DOHH2 (cell line): ENCODE measurements around the gene UMAD1.

ENCODE experiments used
- H3F3A ChIP-seq: fragments of 200-600 bp; sonication (generic), shearing (Covaris generic); 2 replicates; pipeline ENCODE4 v1.6.0; 2016; ENCODE audit warnings: antibody characterized with exemption, mild to moderate bottlenecking; ENCODE audit not compliant: control insufficient read depth, insufficient read depth
- H3K27ac ChIP-seq: fragments of 200-600 bp; sonication (generic); 2 replicates; pipeline ENCODE4 v1.5.1; 2014; ENCODE audit warnings: low read depth, mild to moderate bottlenecking, low read length, moderate library complexity
- H3K27me3 ChIP-seq: fragments of 200-600 bp; sonication (generic); 2 replicates; pipeline ENCODE4 v1.6.1; 2014; ENCODE audit warnings: mild to moderate bottlenecking, low read length, mixed read lengths; ENCODE audit not compliant: control insufficient read depth
- H3K36me3 ChIP-seq: fragments of 200-600 bp; sonication (generic); 2 replicates; pipeline ENCODE4 v1.6.1; 2014; ENCODE audit warnings: mild to moderate bottlenecking, low read length, moderate library complexity, mixed read lengths; ENCODE audit not compliant: control insufficient read depth
- H3K4me1 ChIP-seq: fragments of 200-600 bp; sonication (generic); 2 replicates; pipeline ENCODE4 v1.6.1; 2014; ENCODE audit warnings: mild to moderate bottlenecking, low read length, mixed read lengths; ENCODE audit not compliant: control insufficient read depth
- H3K4me2 ChIP-seq: fragments of 200-600 bp; sonication (generic); 2 replicates; pipeline ENCODE4 v1.6.0; 2014; ENCODE audit warnings: mild to moderate bottlenecking, low read length, moderate library complexity
- H3K4me3 ChIP-seq: fragments of 200-600 bp; sonication (generic); 2 replicates; pipeline ENCODE4 v1.5.1; 2014; ENCODE audit warnings: mild to moderate bottlenecking, low read length, mixed read lengths
- H3K79me2 ChIP-seq: fragments of 200-600 bp; sonication (generic); 2 replicates; pipeline ENCODE4 v1.6.1; 2014; ENCODE audit warnings: mild to moderate bottlenecking, low read length, mixed read lengths; ENCODE audit not compliant: control insufficient read depth
- H3K9me2 ChIP-seq: fragments of 200-600 bp; sonication (generic); replicated peaks from 2 replicates; pipeline ENCODE4 v1.6.1; 2014; ENCODE audit warnings: mild to moderate bottlenecking, low read length, mixed read lengths; ENCODE audit not compliant: control insufficient read depth
- H3K9me3 ChIP-seq: fragments of 200-600 bp; sonication (generic); 2 replicates; pipeline ENCODE4 v1.6.1; 2014; ENCODE audit warnings: antibody characterized with exemption, low read length, mixed read lengths; ENCODE audit not compliant: control insufficient read depth, insufficient read depth
- H4K20me1 ChIP-seq: fragments of 200-600 bp; sonication (generic); 2 replicates; pipeline ENCODE4 v1.6.0; 2014; ENCODE audit warnings: low read depth, mild to moderate bottlenecking, antibody characterized with exemption, low read length, moderate library complexity; ENCODE audit not compliant: control insufficient read depth, insufficient read depth
- CTCF ChIP-seq: fragments of 200-600 bp; sonication (generic); IDR thresholded peaks from one replicate; pipeline ENCODE4 v1.5.1; 2014; ENCODE audit warnings: antibody characterized with exemption, mild to moderate bottlenecking, low read depth, low read length; ENCODE audit not compliant: poor library complexity, severe bottlenecking
- EZH2phosphoT487 ChIP-seq: fragments of 200-600 bp; sonication (generic); IDR thresholded peaks from 2 replicates; pipeline ENCODE4 v1.6.1; 2017; ENCODE audit warnings: borderline replicate concordance, mild to moderate bottlenecking, antibody characterized with exemption, low read length, moderate library complexity, mixed read lengths

Gene UMAD1

GRCh38 chr7:7640221-7641128 is at the start of gene UMAD1:
Gene UMAD1 (plus strand): TSS chr7:7640752. CDS start chr7:7673372, 32,620 bp downstream.
- Histone ChIP-seq H3K4me2 (peak within 1 kb of the TSS; percentile 96), H3K4me3 (peak within 1 kb of the TSS; percentile 91), H3K79me2 (peaks cover 51% of the 10 kb centered on the region), H3K27me3 (no peaks in the 10 kb centered on the region), H3F3A (peaks cover 4% of the 10 kb centered on the region; the same call in 1 of the 2 replicates), H3K4me1 (peaks cover 28% of the 10 kb centered on the region), H3K9me2 (no peaks in the 10 kb centered on the region), H3K36me3 (peaks cover 42% of the 10 kb centered on the region), H4K20me1 (no peaks in the 10 kb centered on the region), H3K27ac (peak within 1 kb of the TSS; percentile 80), H3K9me3 (no peaks in the 10 kb centered on the region)
- TF ChIP-seq EZH2phosphoT487 (no peak), CTCF (no peak)

GRCh38 chr7:7595451-7595850 is 45.1 kb upstream of the UMAD1 start:
- Histone ChIP-seq H3K9me3 (no peaks in the 10 kb centered on the region), H3K9me2 (no peaks in the 10 kb centered on the region), H4K20me1 (no peaks in the 10 kb centered on the region), H3K36me3 (peaks cover 57% of the 10 kb centered on the region), H3F3A (no peaks in the 10 kb centered on the region), H3K4me1 (no peaks in the 10 kb centered on the region), H3K4me3 (no peak overlapping the region), H3K27me3 (no peaks in the 10 kb centered on the region), H3K4me2 (no peak overlapping the region), H3K79me2 (no peaks in the 10 kb centered on the region), H3K27ac (no peak overlapping the region)
- TF ChIP-seq EZH2phosphoT487 (no peak), CTCF (peak; percentile 58)

GRCh38 chr7:7596176-7596575 is 44.4 kb upstream of the UMAD1 start:
- Histone ChIP-seq H3K4me3 (no peak overlapping the region), H3F3A (no peaks in the 10 kb centered on the region), H3K36me3 (peaks cover 57% of the 10 kb centered on the region), H3K9me2 (no peaks in the 10 kb centered on the region), H3K27me3 (no peaks in the 10 kb centered on the region), H3K4me2 (no peak overlapping the region), H3K27ac (no peak overlapping the region), H3K4me1 (no peaks in the 10 kb centered on the region), H3K9me3 (no peaks in the 10 kb centered on the region), H4K20me1 (no peaks in the 10 kb centered on the region), H3K79me2 (no peaks in the 10 kb centered on the region)
- TF ChIP-seq CTCF (no peak), EZH2phosphoT487 (no peak)
